Measurements from ENCODE around the gene TMEM120B. TPM values are rescaled to one million over a fixed set of nuclear protein-coding genes. Genes with fewer than 3 reads are reported as not detected.

TMEM120B gene
- total and polyA plus RNA-seq, 2 of the 13 experiments (the other 11 are each of a cell fraction or from before 2014, with no cell fraction given) = 7.1 to 12.9 TPM

- TF ChIP-seq ZEB1 (IDR thresholded peaks at IDR 0.05; ENCODE audit: insufficient replicate concordance, low read depth) (no peak), ATF2 (CRISPR knock-in tag; IDR thresholded peaks at IDR 0.05) (peak; percentile 88), NFE2 (CRISPR knock-in tag; IDR thresholded peaks at IDR 0.05) (no peak), ZSCAN9 (CRISPR knock-in tag; IDR thresholded peaks at IDR 0.05; ENCODE audit: borderline replicate concordance) (0 out of 2 replicates have a peak, but pooled peaks have one; percentile 72), IRF9 (CRISPR knock-in tag; IDR thresholded peaks at IDR 0.05; ENCODE audit: borderline replicate concordance) (peak; percentile 74; the same call in 1 of the 2 replicates), MEF2D (CRISPR knock-in tag; IDR thresholded peaks at IDR 0.05) (peak; percentile 63; the same call in 1 of the 2 replicates), ZNF781 (CRISPR knock-in tag; IDR thresholded peaks at IDR 0.05; ENCODE audit: borderline replicate concordance, not compliant biosample characterization) (peak; percentile 31), GTF3A (CRISPR knock-in tag; conservative IDR thresholded peaks at IDR 0.05) (no peak; the same call in 1 of the 2 replicates), RXRB (CRISPR knock-in tag; IDR thresholded peaks at IDR 0.05; ENCODE audit: borderline replicate concordance) (peak; percentile 81), HCFC1 (IDR thresholded peaks at IDR 0.05; ENCODE audit: low read depth, low read length) (0 out of 2 replicates have a peak, but pooled peaks have one; percentile 18), ZNF337 (CRISPR knock-in tag; IDR thresholded peaks at IDR 0.05; ENCODE audit: borderline replicate concordance, low read depth) (no peak), RXRA (CRISPR knock-in tag; IDR thresholded peaks at IDR 0.05) (peak; percentile 92), ZNF24 (IDR thresholded peaks at IDR 0.05) (no peak), ZNF441 (CRISPR knock-in tag; IDR thresholded peaks at IDR 0.05; ENCODE audit: borderline replicate concordance) (no peak), KAT7 (CRISPR knock-in tag; IDR thresholded peaks at IDR 0.05; ENCODE audit: borderline replicate concordance) (no peak), POLR2AphosphoS5 (IDR thresholded peaks at IDR 0.05; ENCODE audit: low read depth, low read length) (peak; percentile 89), SSRP1 (CRISPR knock-in tag; IDR thresholded peaks at IDR 0.05) (no peak), ZNF326 (CRISPR knock-in tag; IDR thresholded peaks at IDR 0.05; ENCODE audit: borderline replicate concordance) (no peak), BRD4 (CRISPR knock-in tag; IDR thresholded peaks at IDR 0.05) (0 out of 2 replicates have a peak, but pooled peaks have one; percentile 57), ZNF280B (CRISPR knock-in tag; IDR thresholded peaks at IDR 0.05; ENCODE audit: borderline replicate concordance) (peak; percentile 66; the same call in 1 of the 2 replicates), SNAI1 (CRISPR knock-in tag; IDR thresholded peaks at IDR 0.05; ENCODE audit: borderline replicate concordance) (no peak), MAFG (CRISPR knock-in tag; IDR thresholded peaks at IDR 0.05) (no peak), RBM22 (optimal IDR thresholded peaks at IDR 0.05; ENCODE audit: low read length) (peak; percentile 15), GTF2F1 (IDR thresholded peaks at IDR 0.05; ENCODE audit: low read length) (no peak)
- TF ChIP-seq, protein P1, sequence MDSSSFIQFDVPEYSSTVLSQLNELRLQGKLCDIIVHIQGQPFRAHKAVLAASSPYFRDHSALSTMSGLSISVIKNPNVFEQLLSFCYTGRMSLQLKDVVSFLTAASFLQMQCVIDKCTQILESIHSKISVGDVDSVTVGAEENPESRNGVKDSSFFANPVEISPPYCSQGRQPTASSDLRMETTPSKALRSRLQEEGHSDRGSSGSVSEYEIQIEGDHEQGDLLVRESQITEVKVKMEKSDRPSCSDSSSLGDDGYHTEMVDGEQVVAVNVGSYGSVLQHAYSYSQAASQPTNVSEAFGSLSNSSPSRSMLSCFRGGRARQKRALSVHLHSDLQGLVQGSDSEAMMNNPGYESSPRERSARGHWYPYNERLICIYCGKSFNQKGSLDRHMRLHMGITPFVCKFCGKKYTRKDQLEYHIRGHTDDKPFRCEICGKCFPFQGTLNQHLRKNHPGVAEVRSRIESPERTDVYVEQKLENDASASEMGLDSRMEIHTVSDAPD (CRISPR knock-in tag; IDR thresholded peaks at IDR 0.05) = peak; percentile 64; the same call in 1 of the 2 replicates
Observed at GRCh38 chr12:121796855-121797751, 84.6 kb downstream of the TMEM120B start (continued).
